SHP77 treated with DMSO at 0.1 percent for 48 hours (cell line): ENCODE data around the gene TEAD4.
"Not testable (repeated sequence)": the region's sequence is repeated elsewhere in the genome, so short reads cannot be mapped to it uniquely, and the experiment has no call there.

Source experiments
- DNase-seq: peaks from one replicate; lab custom pipeline; 2025; lab: John Stamatoyannopoulos, UW

TEAD4 gene

DNA sequence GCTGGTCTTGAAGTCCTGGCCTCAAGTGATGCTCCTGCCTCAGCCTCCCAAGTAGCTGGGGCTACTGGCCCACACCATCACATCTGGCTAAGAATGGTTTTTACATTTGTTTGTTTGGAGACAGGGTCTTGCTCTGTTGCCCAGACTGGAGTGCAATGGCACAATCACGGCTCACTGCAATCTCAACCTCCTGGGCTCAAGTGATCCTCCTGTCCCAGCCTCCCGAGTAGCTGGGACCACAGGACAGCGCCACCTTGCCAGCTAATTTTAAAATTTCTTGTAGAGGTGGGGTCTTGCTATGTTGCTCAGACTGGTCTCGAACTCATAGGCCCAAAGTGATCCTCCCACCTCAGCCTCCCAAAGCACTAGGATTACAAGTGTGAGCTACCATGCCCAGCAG, 89.3 kb downstream of the TEAD4 start:
- DNase-seq: no peak

DNA sequence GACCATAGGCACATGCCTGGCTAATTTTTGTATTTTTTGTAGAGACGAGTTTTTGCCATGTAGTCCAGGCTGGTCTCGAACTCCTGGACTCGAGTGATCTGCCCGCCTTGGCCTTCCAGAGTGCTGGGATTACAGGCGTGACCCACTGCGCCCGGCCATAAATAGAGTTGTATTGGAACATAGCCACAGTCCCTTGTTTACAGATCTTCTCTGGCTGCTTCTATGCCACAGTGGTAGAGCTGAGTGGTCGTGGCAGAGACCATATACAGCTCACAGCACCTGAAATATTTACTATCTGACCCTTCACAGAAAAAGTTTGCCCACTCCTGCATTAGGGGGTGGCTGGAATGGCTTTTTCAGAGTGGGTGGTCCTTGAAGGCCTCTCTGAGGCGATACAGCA, 90.0 kb downstream of the TEAD4 start:
- no peak for DNase-seq

DNA sequence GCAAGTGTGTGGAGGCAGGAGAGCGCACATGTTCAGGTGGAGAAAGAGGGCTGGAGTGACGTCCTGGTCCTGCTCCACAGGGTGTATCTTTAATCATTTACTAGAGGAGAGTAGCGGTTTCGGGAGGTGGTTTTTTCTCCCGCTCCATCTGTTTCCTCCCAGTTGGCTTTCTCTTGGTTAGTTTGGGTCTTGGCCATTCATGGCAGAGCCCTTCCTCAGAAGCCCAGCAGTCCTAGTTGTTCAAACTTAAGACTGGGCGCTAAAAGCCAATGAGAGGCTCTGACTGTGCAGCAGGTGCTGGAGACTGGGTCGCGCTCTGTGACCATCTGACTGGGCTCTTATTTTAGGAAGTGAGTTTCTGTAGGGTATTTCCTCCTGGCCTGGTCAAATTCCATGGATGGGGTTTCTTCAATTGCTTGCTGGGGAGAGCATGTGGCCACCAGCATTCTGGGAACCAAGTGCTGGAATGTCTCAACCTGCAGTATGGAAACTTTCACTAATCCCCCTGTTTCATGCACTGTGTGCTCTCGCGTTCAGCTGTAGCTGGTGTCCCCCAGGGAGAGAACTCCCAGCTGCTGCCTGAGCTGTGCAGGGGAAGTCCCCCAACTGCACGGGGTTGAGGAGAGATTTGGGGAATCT, 90.5 kb downstream of the TEAD4 start:
- no peak for DNase-seq

- DNase-seq: no peak
Measured at GRCh38 chr12:3054374-3054773, 95.2 kb downstream of the TEAD4 start.

DNA sequence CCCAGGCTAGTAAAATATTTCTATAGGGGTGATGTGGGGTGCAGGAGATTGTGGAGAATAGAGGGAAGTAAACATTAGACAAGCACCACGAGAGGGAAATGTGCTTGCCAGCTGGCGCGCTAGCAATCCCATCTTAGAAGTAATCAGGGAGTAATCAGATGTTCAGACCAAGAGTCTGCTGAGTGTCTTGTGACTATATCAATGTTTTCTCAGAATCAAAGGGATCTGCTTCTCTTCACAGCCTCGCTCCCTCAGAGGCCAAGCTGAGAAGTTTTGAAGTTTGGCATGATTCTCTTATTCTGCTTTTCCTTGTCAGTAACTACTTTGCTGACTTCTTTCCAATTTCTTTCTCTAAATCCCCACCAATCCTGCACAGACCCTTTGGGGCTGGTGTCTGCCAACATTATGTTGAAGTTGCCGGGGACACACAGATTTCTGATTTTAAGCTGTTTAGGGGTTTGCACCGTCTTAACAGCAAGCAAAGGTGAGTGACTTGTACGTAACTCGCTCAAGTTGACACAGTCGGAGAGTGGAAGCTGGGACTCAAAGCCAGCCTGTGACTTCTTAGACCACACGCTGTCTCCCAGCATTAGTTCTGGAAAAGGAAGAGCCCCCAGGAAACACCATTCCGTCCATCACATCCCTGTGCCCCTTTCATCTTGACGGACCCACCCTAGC, 96.0 kb downstream of the TEAD4 start:
- DNase-seq: no peak

DNA sequence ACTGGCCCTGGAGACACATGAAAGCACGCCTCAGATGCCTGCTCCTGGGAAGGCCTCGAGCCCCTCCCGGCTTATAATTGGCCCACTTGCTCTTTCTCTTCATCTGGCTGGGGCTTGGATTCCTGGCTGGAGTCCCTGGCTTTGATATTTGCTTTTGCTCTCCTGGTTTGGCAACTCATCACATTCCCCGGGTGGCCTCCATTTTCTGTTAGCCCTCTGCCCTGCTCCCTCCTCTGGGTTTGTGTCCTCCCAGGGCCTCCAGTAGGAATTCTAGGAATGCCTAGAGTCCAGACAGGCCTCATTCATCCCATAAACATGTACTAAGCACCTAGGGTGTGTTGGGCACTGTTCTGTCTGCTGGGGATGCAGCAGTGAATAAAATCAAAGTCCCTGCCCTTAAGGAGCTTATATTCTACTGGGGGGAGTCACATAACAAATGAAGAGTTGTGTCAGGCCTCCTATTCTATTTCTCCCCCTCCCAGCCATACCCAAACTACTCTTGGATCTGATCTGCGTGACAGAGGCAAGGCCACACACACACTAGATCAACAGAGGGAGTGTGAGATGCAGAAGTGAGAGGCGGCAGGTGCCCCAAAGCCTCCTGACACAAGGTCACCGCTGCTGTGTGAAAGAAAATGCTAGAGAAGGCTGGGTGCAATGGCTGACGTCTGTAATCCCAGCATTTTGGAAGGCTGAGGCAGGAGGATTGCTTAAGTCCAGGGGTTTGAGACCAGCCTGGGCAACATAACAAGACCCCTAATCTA, 96.7 kb downstream of the TEAD4 start:
- no peak for DNase-seq

GRCh38 chr12:3061059-3061458, 101.9 kb downstream of the TEAD4 start:
- no peak for DNase-seq

DNA sequence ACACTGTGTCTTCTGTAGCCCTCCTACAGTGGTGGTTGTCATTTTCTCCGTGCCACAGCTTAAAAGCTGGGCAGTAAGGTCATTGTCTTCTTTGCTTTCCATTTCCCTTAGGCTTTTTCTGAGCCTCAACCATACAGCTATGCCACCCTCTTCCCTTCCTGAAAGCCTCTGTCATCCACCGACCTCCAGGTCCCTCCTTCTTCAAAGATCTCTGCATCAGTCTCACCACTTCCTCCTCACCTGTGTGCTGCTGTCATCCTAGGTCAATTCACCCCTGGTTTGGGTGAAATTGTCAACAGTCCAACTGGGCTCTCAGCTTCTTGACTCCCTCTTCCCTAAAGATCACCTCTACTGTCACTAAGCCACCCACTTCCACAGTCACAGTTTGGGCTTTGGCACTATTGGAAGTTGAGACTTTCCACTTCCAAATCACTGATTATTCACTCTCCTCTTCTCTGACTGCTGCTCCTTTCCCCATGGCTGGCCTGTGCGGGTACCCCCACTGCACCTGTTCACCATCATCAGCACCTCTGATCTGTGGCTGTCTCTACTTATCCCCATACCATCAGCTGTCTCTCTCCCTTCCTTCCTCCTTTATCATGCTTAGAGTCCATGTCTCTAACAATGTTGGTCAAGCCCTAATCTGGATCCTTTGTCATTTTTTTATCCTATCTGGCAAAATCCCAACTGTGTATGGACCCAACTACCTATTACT, 102.5 kb downstream of the TEAD4 start:
- DNase-seq: no peak

- no peak for DNase-seq
Measured at GRCh38 chr12:3065300-3065699, 106.1 kb downstream of the TEAD4 start.

GRCh38 chr12:3065846-3066245, 106.6 kb downstream of the TEAD4 start:
- not testable (repeated sequence) for DNase-seq

GRCh38 chr12:3069714-3070113, 110.5 kb downstream of the TEAD4 start:
- DNase-seq: no peak

GRCh38 chr12:3071107-3071506, 111.9 kb downstream of the TEAD4 start:
- DNase-seq: peak; percentile 44

DNA sequence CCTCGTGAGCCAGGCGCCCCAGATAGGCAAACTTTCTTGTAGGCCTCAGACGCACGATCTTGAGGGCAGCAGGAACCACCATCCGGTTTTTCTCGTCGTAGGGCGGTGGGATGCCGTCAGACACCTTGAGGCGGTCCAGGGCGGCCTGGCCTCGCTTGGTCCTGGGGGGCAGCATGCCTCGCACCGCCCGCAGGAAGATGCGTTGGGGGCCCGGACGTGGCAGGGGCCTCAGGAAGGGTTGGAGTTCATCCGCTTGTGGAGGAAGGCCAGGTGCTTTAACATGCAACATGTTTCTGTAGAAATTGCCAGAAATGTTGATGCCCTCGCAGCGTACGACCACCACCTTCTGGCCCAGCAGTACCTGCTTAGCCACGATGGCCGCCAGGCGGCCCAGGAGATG, 112.5 kb downstream of the TEAD4 start:
- DNase-seq: no peak

GRCh38 chr12:3073438-3074250, 114.4 kb downstream of the TEAD4 start:
- no peak for DNase-seq

DNA sequence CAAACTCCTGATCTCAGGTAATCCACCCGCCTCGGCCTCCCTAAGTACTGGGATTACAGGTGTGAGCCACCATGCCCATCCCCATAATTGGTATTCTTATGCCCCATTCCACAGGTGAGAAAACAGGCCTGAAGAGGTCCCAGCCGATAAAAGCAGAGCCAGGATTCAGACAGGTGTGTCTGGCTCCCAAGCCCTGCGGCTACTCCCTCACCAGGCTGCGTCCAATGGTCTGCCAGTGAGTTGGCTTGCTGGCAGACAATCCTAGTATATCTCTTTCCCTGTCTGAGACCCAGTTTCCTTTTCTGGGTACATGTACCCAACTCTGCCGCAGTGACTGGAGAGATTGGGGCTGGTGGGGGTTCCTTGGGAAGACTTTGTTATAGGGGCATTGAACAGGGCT, 116.1 kb downstream of the TEAD4 start:
- no peak for DNase-seq

- no peak for DNase-seq
Measured at GRCh38 chr12:3076730-3077571, 117.8 kb downstream of the TEAD4 start, which contains the start of gene TSPAN9. Gene TSPAN9 (plus strand): TSS chr12:3077379. CDS start chr12:3201194, 123,815 bp downstream.

GRCh38 chr12:3077572-3078081, 118.4 kb downstream of the TEAD4 start:
- DNase-seq: no peak

- no peak for DNase-seq
Measured at GRCh38 chr12:3078086-3078820, 119.1 kb downstream of the TEAD4 start.

DNA sequence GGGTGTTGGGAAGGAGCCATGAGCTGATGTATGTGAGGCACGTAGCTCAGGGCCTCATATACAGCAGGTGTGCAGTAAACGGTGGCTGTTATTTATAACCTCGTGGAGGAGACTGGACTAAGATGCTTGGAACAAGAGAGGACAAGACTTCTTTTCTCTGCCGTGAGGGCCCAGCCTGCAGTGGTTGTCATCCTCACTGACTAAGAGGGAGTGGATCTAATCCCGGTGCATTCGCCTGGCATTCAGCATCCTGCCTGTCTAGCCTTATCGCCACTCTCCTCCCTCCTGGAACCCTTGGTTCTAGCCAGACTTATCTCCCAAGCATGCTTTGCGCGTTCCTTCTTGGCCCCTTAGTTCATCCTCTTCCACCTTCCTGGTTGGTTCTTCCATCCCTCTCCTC, 121.9 kb downstream of the TEAD4 start:
- DNase-seq: no peak

- no peak for DNase-seq
Measured at GRCh38 chr12:3081886-3082285, 122.7 kb downstream of the TEAD4 start.
